ENCODE data around the gene MRPL21. TPM values are rescaled to one million over a fixed set of nuclear protein-coding genes. Genes with fewer than 3 reads are reported as not detected.

MRPL21 gene
- total RNA-seq, 2 donors from 2014 or later, result 63.8 to 64.9 TPM

GRCh38 chr11:68941324-68942094 lies 37.9 kb upstream of the MRPL21 start:
- H3K9me3 Mint-ChIP-seq, result no peaks in the 10 kb centered on the region
- no peak for DNase-seq
- peaks cover 4% of the 10 kb centered on the region for H3K4me1 Mint-ChIP-seq
- TF ChIP-seq, protein P1, sequence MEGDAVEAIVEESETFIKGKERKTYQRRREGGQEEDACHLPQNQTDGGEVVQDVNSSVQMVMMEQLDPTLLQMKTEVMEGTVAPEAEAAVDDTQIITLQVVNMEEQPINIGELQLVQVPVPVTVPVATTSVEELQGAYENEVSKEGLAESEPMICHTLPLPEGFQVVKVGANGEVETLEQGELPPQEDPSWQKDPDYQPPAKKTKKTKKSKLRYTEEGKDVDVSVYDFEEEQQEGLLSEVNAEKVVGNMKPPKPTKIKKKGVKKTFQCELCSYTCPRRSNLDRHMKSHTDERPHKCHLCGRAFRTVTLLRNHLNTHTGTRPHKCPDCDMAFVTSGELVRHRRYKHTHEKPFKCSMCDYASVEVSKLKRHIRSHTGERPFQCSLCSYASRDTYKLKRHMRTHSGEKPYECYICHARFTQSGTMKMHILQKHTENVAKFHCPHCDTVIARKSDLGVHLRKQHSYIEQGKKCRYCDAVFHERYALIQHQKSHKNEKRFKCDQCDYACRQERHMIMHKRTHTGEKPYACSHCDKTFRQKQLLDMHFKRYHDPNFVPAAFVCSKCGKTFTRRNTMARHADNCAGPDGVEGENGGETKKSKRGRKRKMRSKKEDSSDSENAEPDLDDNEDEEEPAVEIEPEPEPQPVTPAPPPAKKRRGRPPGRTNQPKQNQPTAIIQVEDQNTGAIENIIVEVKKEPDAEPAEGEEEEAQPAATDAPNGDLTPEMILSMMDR (conservative IDR thresholded peaks at IDR 0.05), result no peak
- Histone ChIP-seq H3K4me1 (ENCODE audit: control insufficient read depth, insufficient read depth, low read length) (no peaks in the 10 kb centered on the region), H3K4me3 (ENCODE audit: low read length) (no peak overlapping the region), H3K27me3 (ENCODE audit: control insufficient read depth, insufficient read depth, low read length, poor library complexity, severe bottlenecking) (no peaks in the 10 kb centered on the region), H3K27ac (ENCODE audit: low read depth, low read length) (no peak overlapping the region), H3K9me3 (ENCODE audit: control insufficient read depth, low read length) (no peaks in the 10 kb centered on the region), H3K36me3 (ENCODE audit: control insufficient read depth, insufficient read depth, low read length) (peaks cover 10% of the 10 kb centered on the region), H3K9ac (ENCODE audit: extremely low read depth, low read length, poor library complexity, severe bottlenecking) (no peak overlapping the region)
- no peaks in the 10 kb centered on the region for H3K27me3 Mint-ChIP-seq (ENCODE audit: insufficient read depth)
- no peak overlapping the region for H3K27ac Mint-ChIP-seq
- peaks cover 27% of the 10 kb centered on the region for H3K36me3 Mint-ChIP-seq (ENCODE audit: low read depth)
- WGBS, 2 experiments (ENCODE audit: insufficient coverage in 1 of 2, insufficient read length in 1 of 2), result 95% methylated on average over 8 to 18 of the region's 18 CpGs
- H3K4me3 Mint-ChIP-seq, result no peak overlapping the region

DNA sequence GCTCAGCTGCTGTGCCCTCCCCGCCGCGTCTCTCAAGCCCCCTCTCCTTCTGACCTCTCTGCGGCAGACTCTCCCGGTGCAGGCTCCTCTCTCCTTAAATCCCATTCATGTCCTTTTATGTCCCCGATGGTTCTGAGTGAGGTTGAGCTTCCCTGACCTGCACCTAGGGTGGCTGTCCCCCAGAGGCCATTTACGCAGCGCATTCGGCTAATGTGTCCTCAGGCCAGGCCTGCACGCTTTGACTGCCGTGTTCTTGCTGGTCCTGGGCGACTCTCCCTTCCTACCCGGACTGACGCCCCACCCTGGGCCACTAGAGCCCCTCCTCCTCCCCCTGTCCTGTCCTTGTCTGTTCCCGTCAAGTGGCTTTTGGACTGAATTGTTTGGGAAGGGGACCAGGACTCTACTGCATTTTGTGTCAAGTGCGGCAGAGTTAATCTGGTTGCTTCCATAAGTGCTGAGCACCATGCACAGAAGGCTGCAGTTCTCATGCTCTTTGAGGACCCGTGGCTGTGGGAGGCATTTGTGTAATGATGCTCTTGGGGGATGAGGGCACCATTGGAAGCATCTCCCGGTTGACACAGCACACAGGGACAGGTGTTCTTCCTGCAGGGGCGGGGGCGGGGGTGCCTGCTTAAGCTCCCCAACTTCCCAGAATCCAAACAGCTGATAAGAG lies 37.2 kb upstream of the MRPL21 start:
- H3K9ac ChIP-seq (ENCODE audit: extremely low read depth, low read length, poor library complexity, severe bottlenecking), result no peak overlapping the region
- Mint-ChIP-seq H3K4me3 (no peak overlapping the region), H3K27me3 (ENCODE audit: insufficient read depth) (no peaks in the 10 kb centered on the region), H3K36me3 (ENCODE audit: low read depth) (peaks cover 30% of the 10 kb centered on the region), H3K4me1 (no peaks in the 10 kb centered on the region), H3K27ac (no peak overlapping the region), H3K9me3 (no peaks in the 10 kb centered on the region)
- DNase-seq, result no peak
- TF ChIP-seq, protein P1 (conservative IDR thresholded peaks at IDR 0.05), result no peak
- H3K4me3 ChIP-seq (ENCODE audit: low read length), result no peak overlapping the region
- no peaks in the 10 kb centered on the region for H3K4me1 ChIP-seq (ENCODE audit: control insufficient read depth, insufficient read depth, low read length)
- H3K36me3 ChIP-seq (ENCODE audit: control insufficient read depth, insufficient read depth, low read length), result peaks cover 17% of the 10 kb centered on the region
- no peaks in the 10 kb centered on the region for H3K9me3 ChIP-seq (ENCODE audit: control insufficient read depth, low read length)
- no peaks in the 10 kb centered on the region for H3K27me3 ChIP-seq (ENCODE audit: control insufficient read depth, insufficient read depth, low read length, poor library complexity, severe bottlenecking)
- no peak overlapping the region for H3K27ac ChIP-seq (ENCODE audit: low read depth, low read length)
- 93 to 95% methylated on average over 16 to 20 of the region's 20 CpGs for WGBS, 2 experiments (ENCODE audit: insufficient coverage in 1 of 2, insufficient read length in 1 of 2)

GRCh38 chr11:68939583-68940555 lies 36.2 kb upstream of the MRPL21 start:
- H3K4me1 Mint-ChIP-seq, result no peaks in the 10 kb centered on the region

More at GRCh38 chr11:68939583-68940555, 36.2 kb upstream of the MRPL21 start:
- no peak overlapping the region for H3K27ac ChIP-seq (ENCODE audit: low read depth, low read length)
- H3K27ac Mint-ChIP-seq, result no peak overlapping the region
- H3K4me3 Mint-ChIP-seq, result no peak overlapping the region
- no peak overlapping the region for H3K4me3 ChIP-seq (ENCODE audit: low read length)
- no peaks in the 10 kb centered on the region for H3K9me3 Mint-ChIP-seq
- TF ChIP-seq, protein P1 (conservative IDR thresholded peaks at IDR 0.05), result no peak
- H3K27me3 ChIP-seq (ENCODE audit: control insufficient read depth, insufficient read depth, low read length, poor library complexity, severe bottlenecking), result no peaks in the 10 kb centered on the region
- 89 to 93% methylated on average over 19 to 33 of the region's 33 CpGs for WGBS, 2 experiments (ENCODE audit: insufficient coverage in 1 of 2, insufficient read length in 1 of 2)
- no peak for DNase-seq
- H3K4me1 ChIP-seq (ENCODE audit: control insufficient read depth, insufficient read depth, low read length), result no peaks in the 10 kb centered on the region
- H3K9me3 ChIP-seq (ENCODE audit: control insufficient read depth, low read length), result no peaks in the 10 kb centered on the region
- peaks cover 25% of the 10 kb centered on the region for H3K36me3 ChIP-seq (ENCODE audit: control insufficient read depth, insufficient read depth, low read length)
- peaks cover 34% of the 10 kb centered on the region for H3K36me3 Mint-ChIP-seq (ENCODE audit: low read depth)
- H3K27me3 Mint-ChIP-seq (ENCODE audit: insufficient read depth), result no peaks in the 10 kb centered on the region
- H3K9ac ChIP-seq (ENCODE audit: extremely low read depth, low read length, poor library complexity, severe bottlenecking), result no peak overlapping the region
